H1 (cell line): ENCODE measurements around the gene ZNF283.

Source experiments
- CTBP2 ChIP-seq: IDR thresholded peaks from 2 replicates; pipeline ENCODE4 v1.7.0; 2011; ENCODE audit warnings: borderline replicate concordance, mild to moderate bottlenecking, moderate library complexity, mixed read lengths, low read length; ENCODE audit not compliant: insufficient read depth, insufficient read length
- E2F6 ChIP-seq: IDR thresholded peaks from 2 replicates; pipeline ENCODE4 v1.6.1; 2012; ENCODE audit warnings: inconsistent platforms
- EGR1 ChIP-seq: IDR thresholded peaks from 2 replicates; pipeline ENCODE4 v1.6.1; 2011; ENCODE audit warnings: low read depth, low read length, borderline replicate concordance
- POLR2A ChIP-seq, 2 experiments: IDR thresholded peaks; 1 replicate in 1 of 2; 2 replicates in 1 of 2; pipeline ENCODE4 v1.6.1; 2011; ENCODE audit warnings: low read depth in 2 of 2, low read length in 2 of 2, mild to moderate bottlenecking in 2 of 2; ENCODE audit errors: control extremely low read depth in 1 of 2
- SP1 ChIP-seq: IDR thresholded peaks from 2 replicates; pipeline ENCODE4 v1.6.1; 2011; ENCODE audit warnings: low read depth, low read length
- TF ChIP-seq, protein P1 (sequence below), 3 experiments: IDR thresholded peaks; 1 replicate in 2 of 3; 2 replicates in 1 of 3; pipeline versions ENCODE4 v1.5.1 to v1.6.1; 2011; ENCODE audit warnings: low read length in 3 of 3, mild to moderate bottlenecking in 3 of 3, inconsistent platforms in 2 of 3, low read depth in 1 of 3, moderate library complexity in 1 of 3; ENCODE audit not compliant: insufficient read depth in 1 of 3; ENCODE audit errors: control extremely low read depth in 1 of 3

DNA sequence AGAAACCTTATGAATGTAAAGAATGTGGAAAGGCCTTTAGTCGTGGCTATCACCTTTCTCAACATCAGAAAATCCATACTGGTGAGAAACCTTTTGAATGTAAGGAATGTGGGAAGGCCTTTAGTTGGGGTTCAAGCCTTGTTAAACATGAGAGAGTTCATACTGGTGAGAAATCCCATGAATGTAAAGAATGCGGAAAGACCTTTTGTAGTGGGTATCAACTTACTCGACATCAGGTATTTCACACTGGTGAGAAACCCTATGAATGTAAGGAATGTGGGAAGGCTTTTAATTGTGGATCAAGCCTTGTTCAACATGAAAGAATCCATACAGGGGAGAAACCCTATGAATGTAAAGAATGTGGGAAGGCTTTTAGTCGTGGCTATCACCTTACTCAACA, 20.8 kb downstream of the ZNF283 start:
- TF ChIP-seq SP1 (no peak), CTBP2 (no peak), E2F6 (no peak), EGR1 (no peak), POLR2A (IDR thresholded peaks at IDR 0.05; ENCODE audit: control extremely low read depth in 1 of 2, low read depth in 2 of 2, low read length in 2 of 2) (no peak)
- TF ChIP-seq, protein P1, sequence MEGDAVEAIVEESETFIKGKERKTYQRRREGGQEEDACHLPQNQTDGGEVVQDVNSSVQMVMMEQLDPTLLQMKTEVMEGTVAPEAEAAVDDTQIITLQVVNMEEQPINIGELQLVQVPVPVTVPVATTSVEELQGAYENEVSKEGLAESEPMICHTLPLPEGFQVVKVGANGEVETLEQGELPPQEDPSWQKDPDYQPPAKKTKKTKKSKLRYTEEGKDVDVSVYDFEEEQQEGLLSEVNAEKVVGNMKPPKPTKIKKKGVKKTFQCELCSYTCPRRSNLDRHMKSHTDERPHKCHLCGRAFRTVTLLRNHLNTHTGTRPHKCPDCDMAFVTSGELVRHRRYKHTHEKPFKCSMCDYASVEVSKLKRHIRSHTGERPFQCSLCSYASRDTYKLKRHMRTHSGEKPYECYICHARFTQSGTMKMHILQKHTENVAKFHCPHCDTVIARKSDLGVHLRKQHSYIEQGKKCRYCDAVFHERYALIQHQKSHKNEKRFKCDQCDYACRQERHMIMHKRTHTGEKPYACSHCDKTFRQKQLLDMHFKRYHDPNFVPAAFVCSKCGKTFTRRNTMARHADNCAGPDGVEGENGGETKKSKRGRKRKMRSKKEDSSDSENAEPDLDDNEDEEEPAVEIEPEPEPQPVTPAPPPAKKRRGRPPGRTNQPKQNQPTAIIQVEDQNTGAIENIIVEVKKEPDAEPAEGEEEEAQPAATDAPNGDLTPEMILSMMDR (IDR thresholded peaks at IDR 0.05; ENCODE audit: control extremely low read depth in 1 of 3, insufficient read depth in 1 of 3, low read depth in 1 of 3, low read length in 3 of 3) = no peak
